ENCODE measurements around the gene PTPN9. TPM values are rescaled to one million over a fixed set of nuclear protein-coding genes. Genes with fewer than 3 reads are reported as not detected.

The PTPN9 gene
- total and polyA plus RNA-seq, 10 of the 15 experiments (the other 5 are each of a cell fraction or from before 2014, with no cell fraction given) = 7.8 to 29.1 (median 18.5) TPM

DNA sequence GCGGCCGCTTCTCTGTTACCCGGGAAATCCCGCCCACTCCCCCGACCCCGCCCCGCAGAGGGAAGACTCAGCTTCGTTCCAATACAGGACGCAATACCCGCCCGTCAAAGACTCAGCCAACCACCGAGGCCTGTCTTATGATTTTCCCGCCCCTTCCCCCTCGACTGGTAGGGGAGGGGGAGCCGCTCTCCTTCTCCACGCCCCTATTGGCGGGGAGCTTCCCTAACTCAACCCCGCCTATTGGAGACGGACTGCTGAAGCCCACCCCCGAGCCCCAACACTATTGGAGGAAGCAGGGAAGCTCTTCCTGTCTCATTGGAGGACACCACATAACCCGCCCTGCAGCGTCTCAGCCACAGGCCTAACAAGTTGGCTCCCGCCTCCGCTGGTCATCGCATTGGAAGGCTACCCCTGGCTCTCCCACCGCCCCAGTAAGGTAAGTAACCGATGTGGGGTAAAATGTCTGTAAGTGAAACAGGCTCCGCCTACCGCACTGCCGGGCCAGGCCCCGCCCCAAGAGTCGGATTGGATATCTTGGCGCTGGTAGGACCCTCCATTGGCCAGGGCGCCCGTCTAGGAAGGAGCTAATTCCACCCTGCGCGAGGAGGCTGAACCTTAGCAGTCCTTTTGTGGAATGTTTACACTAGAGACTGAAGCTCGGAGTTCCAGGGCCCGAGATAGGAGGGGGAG, 127.3 kb downstream of the PTPN9 start, which contains the start of gene SIN3A (continued):
- TF ChIP-seq NRF1 (conservative IDR thresholded peaks at IDR 0.05; ENCODE audit: low read depth, low read length) (no peak; the same call in 1 of the 2 replicates), DPF2 (IDR thresholded peaks at IDR 0.05) (peak; percentile 71), LARP7 (IDR thresholded peaks at IDR 0.05) (no peak), RAD51 (IDR thresholded peaks at IDR 0.05) (no peak), MYC (IDR thresholded peaks at IDR 0.05; ENCODE audit: insufficient read depth, insufficient read length, insufficient replicate concordance, low read length, severe bottlenecking) (no peak), CHD1 (IDR thresholded peaks at IDR 0.05; ENCODE audit: low read depth, low read length) (no peak), PML (IDR thresholded peaks at IDR 0.05; ENCODE audit: low read length) (no peak), TCF12 (IDR thresholded peaks at IDR 0.05; ENCODE audit: low read depth, low read length) (no peak), NFIC (IDR thresholded peaks at IDR 0.05; ENCODE audit: low read depth, low read length) (no peak), POLR2AphosphoS2 (IDR thresholded peaks at IDR 0.05; ENCODE audit: low read depth, low read length) (no peak), SMARCA5 (IDR thresholded peaks at IDR 0.05) (no peak), SMAD5 (IDR thresholded peaks at IDR 0.05; ENCODE audit: low read depth) (no peak), BHLHE40 (IDR thresholded peaks at IDR 0.05; ENCODE audit: borderline replicate concordance in 1 of 2, low read depth in 2 of 2, low read length in 1 of 2) (peak in 1 of 2 experiments; percentile 2; a peak in 1 of 4 replicates), YBX1 (IDR thresholded peaks at IDR 0.05) (no peak), WRNIP1 (IDR thresholded peaks at IDR 0.05; ENCODE audit: borderline replicate concordance, low read depth, low read length) (no peak), TARDBP (IDR thresholded peaks at IDR 0.05; ENCODE audit: borderline replicate concordance) (no peak), EZH2 (IDR thresholded peaks at IDR 0.05; ENCODE audit: borderline replicate concordance, control insufficient read depth, low read depth, low read length) (no peak), CBFB (IDR thresholded peaks at IDR 0.05; ENCODE audit: low read depth) (0 out of 2 replicates have a peak, but pooled peaks have one; percentile 16), NFXL1 (IDR thresholded peaks at IDR 0.05; ENCODE audit: borderline replicate concordance) (no peak), SRF (IDR thresholded peaks at IDR 0.05; ENCODE audit: low read depth in 2 of 2, low read length in 2 of 2) (no peak), NR2C1 (IDR thresholded peaks at IDR 0.05) (no peak), NFYA (IDR thresholded peaks at IDR 0.05; ENCODE audit: borderline replicate concordance, low read depth, low read length) (peak; percentile 89), NR2C2 (IDR thresholded peaks at IDR 0.05; ENCODE audit: borderline replicate concordance, control insufficient read depth, insufficient read length, low read depth) (no peak)
- TF ChIP-seq, protein P1, sequence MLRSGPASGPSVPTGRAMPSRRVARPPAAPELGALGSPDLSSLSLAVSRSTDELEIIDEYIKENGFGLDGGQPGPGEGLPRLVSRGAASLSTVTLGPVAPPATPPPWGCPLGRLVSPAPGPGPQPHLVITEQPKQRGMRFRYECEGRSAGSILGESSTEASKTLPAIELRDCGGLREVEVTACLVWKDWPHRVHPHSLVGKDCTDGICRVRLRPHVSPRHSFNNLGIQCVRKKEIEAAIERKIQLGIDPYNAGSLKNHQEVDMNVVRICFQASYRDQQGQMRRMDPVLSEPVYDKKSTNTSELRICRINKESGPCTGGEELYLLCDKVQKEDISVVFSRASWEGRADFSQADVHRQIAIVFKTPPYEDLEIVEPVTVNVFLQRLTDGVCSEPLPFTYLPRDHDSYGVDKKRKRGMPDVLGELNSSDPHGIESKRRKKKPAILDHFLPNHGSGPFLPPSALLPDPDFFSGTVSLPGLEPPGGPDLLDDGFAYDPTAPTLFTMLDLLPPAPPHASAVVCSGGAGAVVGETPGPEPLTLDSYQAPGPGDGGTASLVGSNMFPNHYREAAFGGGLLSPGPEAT (IDR thresholded peaks at IDR 0.05; ENCODE audit: low read depth) = no peak
- TF ChIP-seq, protein P2, sequence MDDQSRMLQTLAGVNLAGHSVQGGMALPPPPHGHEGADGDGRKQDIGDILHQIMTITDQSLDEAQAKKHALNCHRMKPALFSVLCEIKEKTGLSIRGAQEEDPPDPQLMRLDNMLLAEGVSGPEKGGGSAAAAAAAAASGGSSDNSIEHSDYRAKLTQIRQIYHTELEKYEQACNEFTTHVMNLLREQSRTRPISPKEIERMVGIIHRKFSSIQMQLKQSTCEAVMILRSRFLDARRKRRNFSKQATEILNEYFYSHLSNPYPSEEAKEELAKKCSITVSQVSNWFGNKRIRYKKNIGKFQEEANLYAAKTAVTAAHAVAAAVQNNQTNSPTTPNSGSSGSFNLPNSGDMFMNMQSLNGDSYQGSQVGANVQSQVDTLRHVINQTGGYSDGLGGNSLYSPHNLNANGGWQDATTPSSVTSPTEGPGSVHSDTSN (IDR thresholded peaks at IDR 0.05; ENCODE audit: insufficient replicate concordance, low read depth, low read length) = peak; percentile 97
- TF ChIP-seq, protein P3, sequence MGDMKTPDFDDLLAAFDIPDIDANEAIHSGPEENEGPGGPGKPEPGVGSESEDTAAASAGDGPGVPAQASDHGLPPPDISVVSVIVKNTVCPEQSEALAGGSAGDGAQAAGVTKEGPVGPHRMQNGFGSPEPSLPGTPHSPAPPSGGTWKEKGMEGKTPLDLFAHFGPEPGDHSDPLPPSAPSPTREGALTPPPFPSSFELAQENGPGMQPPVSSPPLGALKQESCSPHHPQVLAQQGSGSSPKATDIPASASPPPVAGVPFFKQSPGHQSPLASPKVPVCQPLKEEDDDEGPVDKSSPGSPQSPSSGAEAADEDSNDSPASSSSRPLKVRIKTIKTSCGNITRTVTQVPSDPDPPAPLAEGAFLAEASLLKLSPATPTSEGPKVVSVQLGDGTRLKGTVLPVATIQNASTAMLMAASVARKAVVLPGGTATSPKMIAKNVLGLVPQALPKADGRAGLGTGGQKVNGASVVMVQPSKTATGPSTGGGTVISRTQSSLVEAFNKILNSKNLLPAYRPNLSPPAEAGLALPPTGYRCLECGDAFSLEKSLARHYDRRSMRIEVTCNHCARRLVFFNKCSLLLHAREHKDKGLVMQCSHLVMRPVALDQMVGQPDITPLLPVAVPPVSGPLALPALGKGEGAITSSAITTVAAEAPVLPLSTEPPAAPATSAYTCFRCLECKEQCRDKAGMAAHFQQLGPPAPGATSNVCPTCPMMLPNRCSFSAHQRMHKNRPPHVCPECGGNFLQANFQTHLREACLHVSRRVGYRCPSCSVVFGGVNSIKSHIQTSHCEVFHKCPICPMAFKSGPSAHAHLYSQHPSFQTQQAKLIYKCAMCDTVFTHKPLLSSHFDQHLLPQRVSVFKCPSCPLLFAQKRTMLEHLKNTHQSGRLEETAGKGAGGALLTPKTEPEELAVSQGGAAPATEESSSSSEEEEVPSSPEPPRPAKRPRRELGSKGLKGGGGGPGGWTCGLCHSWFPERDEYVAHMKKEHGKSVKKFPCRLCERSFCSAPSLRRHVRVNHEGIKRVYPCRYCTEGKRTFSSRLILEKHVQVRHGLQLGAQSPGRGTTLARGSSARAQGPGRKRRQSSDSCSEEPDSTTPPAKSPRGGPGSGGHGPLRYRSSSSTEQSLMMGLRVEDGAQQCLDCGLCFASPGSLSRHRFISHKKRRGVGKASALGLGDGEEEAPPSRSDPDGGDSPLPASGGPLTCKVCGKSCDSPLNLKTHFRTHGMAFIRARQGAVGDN (IDR thresholded peaks at IDR 0.05) = no peak
